HCT116 (cell line): ENCODE data around the gene AIF1. TPM values are rescaled to one million over a fixed set of nuclear protein-coding genes. Genes with fewer than 3 reads are reported as not detected.

Source experiments
- ATAC-seq: fragments of 200-7000 bp; cut with Tn5 transposase; 2 replicates; pipeline ENCODE4 v1.9.1; 2020; ENCODE audit warnings: mild to moderate bottlenecking, moderate library complexity
- BruUV-seq: library from RNA; stranded (reverse); fragments of 400-500 nt; replicated peaks from 2 replicates; lab custom pipeline; 2021; lab: Mats Ljungman, UMichigan
- CTCF ChIA-PET: fragments of 300-600 bp; sonication (Branson Sonifier 250); formaldehyde crosslinking; loops from one replicate; lab custom pipeline; 2021; ENCODE audit warnings: antibody characterized with exemption; lab: Charles Lee
- POLR2A ChIA-PET: fragments of 300-600, 350-600 bp; sonication (Branson Sonifier 250); formaldehyde crosslinking; loops from one replicate; lab custom pipeline; 2021; ENCODE audit warnings: antibody characterized with exemption; lab: Charles Lee
- RAD21 ChIA-PET, 2 experiments: fragments of 300-600 bp; sonication (Branson Sonifier 250); formaldehyde crosslinking; loops; one replicate each; lab custom pipeline; 2023; ENCODE audit warnings: low total read pairs in 2 of 2; ENCODE audit not compliant: uncharacterized antibody in 2 of 2, unreplicated experiment in 2 of 2, low non-redundant PET in 1 of 2; lab: Charles Lee
- DNase-seq: peaks from one replicate; pipeline ENCODE4 v3.0.0-alpha.2; 2010; ENCODE audit warnings: low read depth, low spot score
- H2AFZ ChIP-seq: fragments of 200-600 bp; shearing (Covaris generic), sonication (generic); 2 replicates; pipeline ENCODE4 v1.6.1; 2017; ENCODE audit warnings: low read depth, mixed run types, mixed read lengths, antibody characterized with exemption, low read length; ENCODE audit not compliant: poor library complexity, severe bottlenecking
- H3K27ac ChIP-seq: 2 replicates; pipeline ENCODE4 v1.5.1; 2012; ENCODE audit warnings: low read depth, low read length
- H3K27me3 ChIP-seq: fragments of 200-600 bp; sonication (generic); 2 replicates; pipeline ENCODE4 v1.6.1; 2016; ENCODE audit warnings: mixed run types, low read length, mixed read lengths; ENCODE audit not compliant: insufficient read depth
- H3K36me3 ChIP-seq, 2 experiments: fragments of 200-500 bp in 1 of 2; fragments of 200-600 bp in 1 of 2; sonication (Bioruptor generic) in 1 of 2; sonication (generic) in 1 of 2; 2 replicates each; pipeline versions ENCODE4 v1.5.1 to v1.6.1; 2014 to 2016; ENCODE audit warnings: low read length in 2 of 2, inconsistent platforms in 1 of 2, mixed read lengths in 1 of 2, mixed run types in 1 of 2; ENCODE audit not compliant: insufficient read depth in 2 of 2, control insufficient read depth in 1 of 2
- H3K4me1 ChIP-seq, 2 experiments: fragments of 200-600 bp in 1 of 2; sonication (generic) in 1 of 2; 2 replicates each; pipeline versions ENCODE4 v1.5.1 to v1.6.1; 2012 to 2017; ENCODE audit warnings: low read length in 2 of 2, inconsistent platforms in 1 of 2, mild to moderate bottlenecking in 1 of 2, mixed read lengths in 1 of 2, mixed run types in 1 of 2, moderate library complexity in 1 of 2; ENCODE audit not compliant: insufficient read depth in 2 of 2, control insufficient read depth in 1 of 2
- H3K4me2 ChIP-seq: fragments of 200-600 bp; sonication (generic); 2 replicates; pipeline ENCODE4 v1.6.1; 2017; ENCODE audit warnings: mixed run types, low read length, mixed read lengths
- H3K4me3 ChIP-seq, 2 experiments: fragments of 200-600 bp in 1 of 2; sonication (generic) in 1 of 2; replicated peaks in 1 of 2; 2 replicates each; pipeline ENCODE4 v1.5.1; 2011 to 2016; ENCODE audit warnings: low read length in 2 of 2, control low read depth in 1 of 2, low read depth in 1 of 2, mild to moderate bottlenecking in 1 of 2, mixed read lengths in 1 of 2, mixed run types in 1 of 2
- H3K79me2 ChIP-seq: fragments of 200-600 bp; sonication (generic); 2 replicates; pipeline ENCODE4 v1.6.1; 2017; ENCODE audit warnings: mild to moderate bottlenecking, mixed run types, low read length, moderate library complexity, mixed read lengths; ENCODE audit not compliant: insufficient read depth
- H3K9ac ChIP-seq: fragments of 200-600 bp; sonication (generic); 2 replicates; pipeline ENCODE4 v1.6.1; 2016; ENCODE audit warnings: low read length, mixed read lengths
- H3K9me2 ChIP-seq: fragments of 200-600 bp; sonication (generic), shearing (Covaris generic); 2 replicates; pipeline ENCODE4 v1.6.1; 2017; ENCODE audit warnings: mixed run types, mild to moderate bottlenecking, moderate library complexity; ENCODE audit not compliant: insufficient read depth
- H3K9me3 ChIP-seq, 2 experiments: fragments of 200-500 bp in 1 of 2; fragments of 200-600 bp in 1 of 2; sonication (Bioruptor generic) in 1 of 2; sonication (generic) in 1 of 2; 2 replicates each; pipeline ENCODE4 v1.6.1; 2014 to 2017; ENCODE audit warnings: low read length in 2 of 2, mixed read lengths in 2 of 2, inconsistent platforms in 1 of 2, low read depth in 1 of 2, mild to moderate bottlenecking in 1 of 2, mixed run types in 1 of 2, moderate library complexity in 1 of 2; ENCODE audit not compliant: control insufficient read depth in 1 of 2, insufficient read depth in 1 of 2
- H4K20me1 ChIP-seq: fragments of 200-600 bp; sonication (generic), shearing (Covaris generic); 2 replicates; pipeline ENCODE4 v1.6.1; 2017; ENCODE audit warnings: mixed run types, mild to moderate bottlenecking, moderate library complexity; ENCODE audit not compliant: insufficient read depth
- CTCF ChIP-seq, 3 experiments: fragments of 200-600 bp in 1 of 3; sonication (generic) in 1 of 3; IDR thresholded peaks in 2 of 3; conservative IDR thresholded peaks in 1 of 3; 2 replicates each; pipeline ENCODE4 v1.5.1; 2012 to 2017; ENCODE audit warnings: low read depth in 2 of 3, low read length in 2 of 3, antibody characterized with exemption in 1 of 3, borderline replicate concordance in 1 of 3, control low read depth in 1 of 3, mild to moderate bottlenecking in 1 of 3, mixed read lengths in 1 of 3, mixed run types in 1 of 3, moderate library complexity in 1 of 3; ENCODE audit not compliant: insufficient read depth in 1 of 3
- EGR1 ChIP-seq: IDR thresholded peaks from 2 replicates; pipeline ENCODE4 v1.6.1; 2012; ENCODE audit warnings: low read depth
- POLR2A ChIP-seq: IDR thresholded peaks from 2 replicates; pipeline ENCODE4 v1.7.0; 2011; ENCODE audit warnings: borderline replicate concordance; ENCODE audit not compliant: insufficient read depth, insufficient read length; ENCODE audit errors: extremely low read depth
- POLR2AphosphoS5 ChIP-seq: IDR thresholded peaks from 2 replicates; pipeline ENCODE4 v1.6.1; 2011; ENCODE audit warnings: mild to moderate bottlenecking, low read depth, low read length, moderate library complexity
- SIN3A ChIP-seq: IDR thresholded peaks from 2 replicates; pipeline ENCODE4 v1.6.1; 2012; ENCODE audit warnings: low read depth
- SRF ChIP-seq: IDR thresholded peaks from 2 replicates; pipeline ENCODE4 v1.6.1; 2012; ENCODE audit warnings: low read depth
- YY1 ChIP-seq: IDR thresholded peaks from 2 replicates; pipeline ENCODE4 v1.6.1; 2011; ENCODE audit warnings: low read length, low read depth, moderate library complexity, mild to moderate bottlenecking; ENCODE audit not compliant: insufficient replicate concordance; ENCODE audit errors: extremely low read depth
- ZBTB33 ChIP-seq: IDR thresholded peaks from 2 replicates; pipeline ENCODE4 v1.6.1; 2011; ENCODE audit warnings: mild to moderate bottlenecking, low read length, moderate library complexity; ENCODE audit not compliant: insufficient replicate concordance; ENCODE audit errors: extremely low read depth
- intact Hi-C: fragments of 100-400 bp; cut with micrococcal nuclease; formaldehyde crosslinking; loops from 2 replicates; pipeline ENCODE4 v1.10.0; 2022
- total RNA-seq: library from RNA; stranded (reverse); gene quantifications from one replicate; pipeline ENCODE4 v1.2.1, GENCODE V29; 2021; ENCODE audit not compliant: unreplicated experiment

The AIF1 gene
- total RNA-seq, 1 experiment from 2014 or later = not detected

GRCh38 chr6:31639043-31639442 is 24.0 kb downstream of the AIF1 start:
- intact Hi-C loops = no loop called here

More at GRCh38 chr6:31639043-31639442, 24.0 kb downstream of the AIF1 start:
- Histone ChIP-seq H3K36me3 (peaks cover 50 to 63% of the 10 kb centered on the region in 2 experiments; a peak in 3 of 4 replicates), H3K27me3 (no peaks in the 10 kb centered on the region), H3K79me2 (peaks cover 7% of the 10 kb centered on the region; the same call in 1 of the 2 replicates), H4K20me1 (no peaks in the 10 kb centered on the region), H3K27ac (no peak overlapping the region), H3K4me2 (no peak overlapping the region), H3K9me2 (no peaks in the 10 kb centered on the region), H3K9ac (no peak overlapping the region), H3K9me3 (no peaks in the 10 kb centered on the region), H3K4me1 (no peaks in the 10 kb centered on the region), H3K4me3 (no peak overlapping the region), H2AFZ (no peak overlapping the region)
- ChIA-PET CTCF (interaction anchor here (1.4 kb wide), 1 partner anchor 131 kb away, joined by 5 read pairs; no protein-coding TSS in a partner anchor), RAD21 (no interaction called here), POLR2A (interaction anchor here (0.8 to 1.7 kb wide), 5 partner anchors 13 to 262 kb away, joined by 3 to 13 read pairs (median 4); partner anchors contain the start of gene BAG6)
- DNase-seq (no peak), ATAC-seq (no peak)
- no peak for TF ChIP-seq CTCF (IDR thresholded peaks at IDR 0.05 in 2 of 3, conservative IDR thresholded peaks at IDR 0.05 in 1 of 3; ENCODE audit: borderline replicate concordance in 1 of 3, insufficient read depth in 1 of 3, low read depth in 2 of 3, low read length in 2 of 3)
- TF ChIP-seq SIN3A = no peak
- no peak for TF ChIP-seq ZBTB33
- no peak for TF ChIP-seq POLR2AphosphoS5
- TF ChIP-seq SRF = no peak
- no peak for TF ChIP-seq EGR1
- no peak for TF ChIP-seq POLR2A
- TF ChIP-seq YY1 = no peak
- BruUV-seq = no TSS peak
